Endothelial cell of umbilical vein (primary cell): ENCODE measurements around the gene LRRC74B. TPM values are rescaled to one million over a fixed set of nuclear protein-coding genes. Genes with fewer than 3 reads are reported as not detected.
"Not testable (repeated sequence)": the region's sequence is repeated elsewhere in the genome, so short reads cannot be mapped to it uniquely, and the experiment has no call there.

Experiments
- BruUV-seq: library from RNA; stranded (reverse); fragments of 400-500 nt; replicated peaks from 2 replicates; lab custom pipeline; 2021; lab: Mats Ljungman, UMichigan
- CTCF ChIA-PET: fragments of 300-600, 350-600 bp; sonication (Branson Sonifier 250); formaldehyde crosslinking; loops from one replicate; lab custom pipeline; 2021; ENCODE audit warnings: antibody characterized with exemption, inconsistent platforms; lab: Charles Lee
- POLR2A ChIA-PET: fragments of 300-600, 350-600 bp; sonication (Branson Sonifier 250); formaldehyde crosslinking; loops from one replicate; lab custom pipeline; 2021; ENCODE audit warnings: antibody characterized with exemption, inconsistent platforms; lab: Charles Lee
- DNase-seq: peaks from one replicate; pipeline ENCODE4 v3.0.0-alpha.2; 2011; ENCODE audit warnings: low read depth, low spot score
- FAIRE-seq: peaks from 2 replicates; lab custom pipeline; 2011; peaks lifted over from hg19 to GRCh38; lab: Jason Lieb, UNC
- H2AFZ ChIP-seq: 2 replicates; pipeline ENCODE4 v1.6.0; 2012; ENCODE audit warnings: low read depth, low read length, control low read depth, inconsistent platforms
- H3K27ac ChIP-seq: 2 replicates; pipeline ENCODE4 v1.5.1; 2011; ENCODE audit warnings: low read depth, mild to moderate bottlenecking, control low read depth, low read length, moderate library complexity; ENCODE audit not compliant: insufficient read depth
- H3K27me3 ChIP-seq, 2 experiments: 2 replicates each; pipeline versions ENCODE4 v1.6.0 to v1.6.1; 2011; ENCODE audit warnings: low read length in 2 of 2, mixed read lengths in 1 of 2; ENCODE audit not compliant: control insufficient read depth in 2 of 2, insufficient read depth in 2 of 2
- H3K36me3 ChIP-seq, 2 experiments: 2 replicates in 1 of 2; 3 replicates in 1 of 2; pipeline ENCODE4 v1.5.1; 2011; ENCODE audit warnings: low read length in 2 of 2, mild to moderate bottlenecking in 1 of 2, moderate library complexity in 1 of 2; ENCODE audit not compliant: control insufficient read depth in 2 of 2, insufficient read depth in 2 of 2; ENCODE audit errors: extremely low read depth in 1 of 2
- H3K4me1 ChIP-seq: 3 replicates; pipeline ENCODE4 v1.5.1; 2011; ENCODE audit warnings: mild to moderate bottlenecking, low read length; ENCODE audit not compliant: control insufficient read depth, insufficient read depth; ENCODE audit errors: extremely low read depth
- H3K4me2 ChIP-seq: 2 replicates; pipeline ENCODE4 v1.6.1; 2011; ENCODE audit warnings: low read length, control low read depth, mixed read lengths; ENCODE audit not compliant: insufficient read depth
- H3K4me3 ChIP-seq, 3 experiments: fragments of 200-600 bp in 1 of 3; sonication (generic), shearing (Covaris generic) in 1 of 3; replicated peaks in 1 of 3; 2 replicates each; pipeline ENCODE4 v1.5.1; 2011 to 2016; ENCODE audit warnings: control low read depth in 3 of 3, low read length in 3 of 3, mild to moderate bottlenecking in 2 of 3, inconsistent platforms in 1 of 3, low read depth in 1 of 3, moderate library complexity in 1 of 3; ENCODE audit not compliant: insufficient read depth in 1 of 3
- H3K79me2 ChIP-seq: 2 replicates; pipeline ENCODE4 v1.6.0; 2012; ENCODE audit warnings: low read length, inconsistent platforms; ENCODE audit not compliant: control insufficient read depth, insufficient read depth
- H3K9ac ChIP-seq: replicated peaks from 2 replicates; pipeline ENCODE3; 2011; ENCODE audit warnings: low read length, control low read depth; ENCODE audit not compliant: insufficient read depth; ENCODE audit errors: extremely low read depth
- H3K9me1 ChIP-seq: replicated peaks from 3 replicates; pipeline ENCODE4 v1.6.0; 2011; ENCODE audit warnings: mild to moderate bottlenecking, low read length; ENCODE audit not compliant: control insufficient read depth, insufficient read depth; ENCODE audit errors: extremely low read depth
- H3K9me3 ChIP-seq: replicated peaks from 2 replicates; pipeline ENCODE4 v1.5.1; 2012; ENCODE audit warnings: low read length, inconsistent platforms; ENCODE audit not compliant: control insufficient read depth, insufficient read depth
- H4K20me1 ChIP-seq: replicated peaks from 2 replicates; pipeline ENCODE3; 2011; ENCODE audit warnings: mild to moderate bottlenecking, low read length; ENCODE audit not compliant: control insufficient read depth, insufficient read depth; ENCODE audit errors: extremely low read depth
- EZH2 ChIP-seq: IDR thresholded peaks from 2 replicates; pipeline ENCODE4 v1.6.1; 2012; ENCODE audit warnings: borderline replicate concordance, low read depth, mild to moderate bottlenecking, moderate library complexity, low read length, inconsistent platforms; ENCODE audit not compliant: severe bottlenecking
- FOS ChIP-seq: IDR thresholded peaks from 2 replicates; pipeline ENCODE4 v1.6.1; 2011; ENCODE audit warnings: mild to moderate bottlenecking, low read length, moderate library complexity, borderline replicate concordance; ENCODE audit not compliant: insufficient read depth
- GATA2 ChIP-seq: IDR thresholded peaks from 2 replicates; pipeline ENCODE4 v1.7.0; 2011; ENCODE audit warnings: low read depth, mild to moderate bottlenecking, moderate library complexity, mixed read lengths, low read length; ENCODE audit not compliant: insufficient read length, insufficient read depth
- JUN ChIP-seq: IDR thresholded peaks from 2 replicates; pipeline ENCODE4 v1.6.1; 2011; ENCODE audit warnings: borderline replicate concordance, low read depth; ENCODE audit not compliant: insufficient read length, insufficient read depth
- MYC ChIP-seq: IDR thresholded peaks from one replicate; pipeline ENCODE4 v1.6.1; 2011; ENCODE audit warnings: mild to moderate bottlenecking, low read depth, low read length
- POLR2A ChIP-seq: IDR thresholded peaks from 2 replicates; pipeline ENCODE4 v1.6.1; 2012; ENCODE audit warnings: low read depth, mild to moderate bottlenecking, control low read depth, low read length
- POLR2AphosphoS5 ChIP-seq: IDR thresholded peaks from 2 replicates; pipeline ENCODE4 v1.6.1; 2012; ENCODE audit warnings: low read depth, mild to moderate bottlenecking, control low read depth, low read length, moderate library complexity; ENCODE audit not compliant: insufficient read depth
- dilution Hi-C: fragments of 300-500 bp; cut with MboI; formaldehyde crosslinking; loops from one replicate; pipeline ENCODE4 v1.15.0; 2019; ENCODE audit warnings: low sequenced_read_pairs; ENCODE audit not compliant: extremely low pct_ligation_motif_present
- intact Hi-C: fragments of 100-400 bp; cut with micrococcal nuclease; formaldehyde crosslinking; loops from one replicate; pipeline ENCODE4 v1.10.0; 2022
- polyA plus RNA-seq, 4 experiments: library from polyadenylated mRNA; depleted of rRNA in 3 of 4; stranded (reverse) in 3 of 4; unstranded in 1 of 4; fragments of >200 nt; gene quantifications; 2 replicates each; pipeline versions ENCODE4 v1.2.1 to v1.2.3, GENCODE V29; 2011 to 2012; ENCODE audit warnings: missing spikeins in 1 of 4
- total RNA-seq: library from RNA; stranded (reverse); gene quantifications from 2 replicates; pipeline ENCODE4 v1.2.3, GENCODE V29; 2021
- TF ChIP-seq, protein P1 (sequence below): IDR thresholded peaks from 2 replicates; pipeline ENCODE4 v1.6.1; 2011; ENCODE audit not compliant: insufficient read depth, insufficient read length
- TF ChIP-seq, protein P2 (sequence below), 2 donors: IDR thresholded peaks; 1 replicate in 1 of 2; 2 replicates in 1 of 2; pipeline ENCODE4 v1.5.1; 2011; ENCODE audit warnings: low read length in 2 of 2, mild to moderate bottlenecking in 2 of 2, moderate library complexity in 2 of 2, control low read depth in 1 of 2, inconsistent platforms in 1 of 2, low read depth in 1 of 2; ENCODE audit not compliant: insufficient read depth in 1 of 2; ENCODE audit errors: extremely low read depth in 1 of 2

LRRC74B gene
- total and polyA plus RNA-seq, 2 donors (not counting 3 experiments of a cell fraction or from before 2014, with no cell fraction given) = not detected

DNA sequence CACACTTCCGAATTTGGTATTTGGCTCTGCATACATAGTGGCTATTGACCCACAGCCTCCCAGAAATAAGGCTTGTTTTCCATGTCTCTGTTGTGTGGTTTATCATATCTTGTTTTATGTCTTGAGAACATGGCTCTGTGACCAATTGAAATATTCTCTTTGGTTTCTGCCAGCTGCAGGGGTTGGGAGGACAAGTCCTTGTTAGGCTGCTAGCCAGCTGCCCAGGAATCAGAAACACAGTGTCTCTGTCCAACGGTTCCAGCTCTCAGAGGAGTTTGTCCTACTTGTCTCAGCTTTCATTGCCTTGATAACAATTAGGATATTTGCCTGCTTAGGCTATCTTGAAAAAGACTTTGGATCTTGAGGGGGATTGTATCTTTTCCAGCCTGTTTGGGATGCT, 7.3 kb upstream of the LRRC74B start:
- Histone ChIP-seq H2AFZ (no peak overlapping the region), H3K9me1 (no peaks in the 10 kb centered on the region), H3K27ac (no peak overlapping the region), H3K4me3 (no peak overlapping the region), H3K27me3 (peaks cover 6 to 11% of the 10 kb centered on the region in 2 experiments), H3K9ac (no peak overlapping the region), H3K9me3 (no peaks in the 10 kb centered on the region), H3K36me3 (no peaks in the 10 kb centered on the region), H3K4me1 (no peaks in the 10 kb centered on the region), H4K20me1 (no peaks in the 10 kb centered on the region), H3K79me2 (no peaks in the 10 kb centered on the region), H3K4me2 (no peak overlapping the region)
- intact Hi-C loops (no loop called here), dilution Hi-C loops (no loop called here)
- no peak for FAIRE-seq
- TF ChIP-seq EZH2 (no peak), POLR2A (no peak), GATA2 (no peak), JUN (no peak), FOS (no peak), MYC (no peak), POLR2AphosphoS5 (no peak)
- TF ChIP-seq, protein P1, sequence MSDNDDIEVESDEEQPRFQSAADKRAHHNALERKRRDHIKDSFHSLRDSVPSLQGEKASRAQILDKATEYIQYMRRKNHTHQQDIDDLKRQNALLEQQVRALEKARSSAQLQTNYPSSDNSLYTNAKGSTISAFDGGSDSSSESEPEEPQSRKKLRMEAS = no peak
- TF ChIP-seq, protein P2, sequence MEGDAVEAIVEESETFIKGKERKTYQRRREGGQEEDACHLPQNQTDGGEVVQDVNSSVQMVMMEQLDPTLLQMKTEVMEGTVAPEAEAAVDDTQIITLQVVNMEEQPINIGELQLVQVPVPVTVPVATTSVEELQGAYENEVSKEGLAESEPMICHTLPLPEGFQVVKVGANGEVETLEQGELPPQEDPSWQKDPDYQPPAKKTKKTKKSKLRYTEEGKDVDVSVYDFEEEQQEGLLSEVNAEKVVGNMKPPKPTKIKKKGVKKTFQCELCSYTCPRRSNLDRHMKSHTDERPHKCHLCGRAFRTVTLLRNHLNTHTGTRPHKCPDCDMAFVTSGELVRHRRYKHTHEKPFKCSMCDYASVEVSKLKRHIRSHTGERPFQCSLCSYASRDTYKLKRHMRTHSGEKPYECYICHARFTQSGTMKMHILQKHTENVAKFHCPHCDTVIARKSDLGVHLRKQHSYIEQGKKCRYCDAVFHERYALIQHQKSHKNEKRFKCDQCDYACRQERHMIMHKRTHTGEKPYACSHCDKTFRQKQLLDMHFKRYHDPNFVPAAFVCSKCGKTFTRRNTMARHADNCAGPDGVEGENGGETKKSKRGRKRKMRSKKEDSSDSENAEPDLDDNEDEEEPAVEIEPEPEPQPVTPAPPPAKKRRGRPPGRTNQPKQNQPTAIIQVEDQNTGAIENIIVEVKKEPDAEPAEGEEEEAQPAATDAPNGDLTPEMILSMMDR (IDR thresholded peaks at IDR 0.05; ENCODE audit: extremely low read depth in 1 of 2, insufficient read depth in 1 of 2, low read depth in 1 of 2, low read length in 2 of 2) = no peak
- no peak for DNase-seq
- no TSS peak for BruUV-seq
- POLR2A ChIA-PET = interaction anchor here (0.7 kb wide), 1 partner anchor 288 kb away, joined by 6 read pairs; no protein-coding TSS in a partner anchor
- CTCF ChIA-PET = interaction anchor here (0.7 to 2.4 kb wide), 2 partner anchors 153 to 193 kb away, joined by 3 to 4 read pairs; no protein-coding TSS in a partner anchor

DNA sequence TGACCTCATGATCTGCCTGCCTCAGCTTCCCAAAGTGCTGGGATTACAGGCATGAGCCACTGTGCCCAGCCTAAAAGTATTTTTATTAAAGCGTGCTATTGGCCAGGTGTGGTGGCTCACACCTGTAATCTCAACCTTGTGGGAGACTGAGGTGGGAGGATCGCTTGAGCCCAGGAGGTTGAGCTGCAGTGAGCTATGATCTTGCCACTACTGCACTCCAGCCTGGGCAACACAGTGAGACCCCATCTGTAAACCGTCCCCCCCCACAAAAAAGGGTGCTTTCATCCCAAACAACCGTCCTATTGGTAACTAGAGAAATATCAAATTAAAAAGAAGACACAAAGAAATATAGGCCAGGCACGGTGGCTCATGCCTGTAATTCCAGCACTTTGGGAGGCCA, 6.6 kb upstream of the LRRC74B start:
- H3K9me3 ChIP-seq, H3K9me1 ChIP-seq, H3K9ac ChIP-seq, BruUV-seq, POLR2A ChIA-PET, H4K20me1 ChIP-seq, H3K4me3 ChIP-seq, H3K27ac ChIP-seq, FAIRE-seq, H3K79me2 ChIP-seq, H3K4me2 ChIP-seq, H3K36me3 ChIP-seq, H2AFZ ChIP-seq, CTCF ChIA-PET, H3K27me3 ChIP-seq, DNase-seq, intact Hi-C loops, dilution Hi-C loops, H3K4me1 ChIP-seq: not testable (repeated sequence)
